Left ventricle myocardium inferior (tissue), 1 donor: Measurements from ENCODE around the gene DCAF6. TPM values are rescaled to one million over a fixed set of nuclear protein-coding genes. Genes with fewer than 3 reads are reported as not detected.

Source experiments
- DNase-seq: peaks from one replicate; pipeline ENCODE4 v3.0.0-alpha.2; 2020
- H3K27ac ChIP-seq: fragments of 200-600 bp; replicated peaks from 2 replicates; pipeline ENCODE4 v1.8.0; 2021
- H3K27me3 ChIP-seq: fragments of 200-600 bp; 2 replicates; pipeline ENCODE4 v1.8.0; 2021; ENCODE audit warnings: low read depth
- H3K36me3 ChIP-seq: fragments of 200-600 bp; 2 replicates; pipeline ENCODE4 v1.8.0; 2021
- H3K4me1 ChIP-seq: fragments of 200-600 bp; 2 replicates; pipeline ENCODE4 v1.8.0; 2021
- H3K4me3 ChIP-seq: fragments of 200-600 bp; 2 replicates; pipeline ENCODE4 v1.8.0; 2021; ENCODE audit warnings: mild to moderate bottlenecking, moderate library complexity
- H3K9me3 ChIP-seq: fragments of 200-600 bp; replicated peaks from 2 replicates; pipeline ENCODE4 v1.8.0; 2021
- CTCF ChIP-seq: fragments of 200-600 bp; IDR thresholded peaks from 2 replicates; pipeline ENCODE4 v1.8.0; 2021; ENCODE audit warnings: antibody characterized with exemption, mild to moderate bottlenecking, borderline replicate concordance
- intact Hi-C: fragments of 100-400 bp; cut with micrococcal nuclease; formaldehyde crosslinking; loops from one replicate; pipeline ENCODE4 v1.11.0; 2022
- total RNA-seq: library from RNA; stranded (reverse); fragmentation: NEBNext Ultra II Directional; extraction: Animal tissue kit (Norgen Biotek cat#: 25700); gene quantifications from one replicate; pipeline ENCODE4 v1.2.1, GENCODE V29; 2021
- donor health status: DM: no; HTN: yes; CAD: no; lungs with severe emphysema.

Gene DCAF6
- total RNA-seq, 1 donor from 2014 or later: 196 TPM

- no peak for TF ChIP-seq CTCF
- intact Hi-C loops: no loop called here
Observed at GRCh38 chr1:167997037-167997575, 60.6 kb downstream of the DCAF6 start.

GRCh38 chr1:167999877-168000276, 63.4 kb downstream of the DCAF6 start:
- Histone ChIP-seq H3K27ac (peak overlapping the region; percentile 33), H3K27me3 (no peaks in the 10 kb centered on the region), H3K9me3 (no peaks in the 10 kb centered on the region), H3K36me3 (peaks cover 22% of the 10 kb centered on the region), H3K4me3 (no peak overlapping the region), H3K4me1 (peaks cover 35% of the 10 kb centered on the region)
- no peak for TF ChIP-seq CTCF
- DNase-seq: no peak
- intact Hi-C loops: no loop called here

More at GRCh38 chr1:167997037-167997575, 60.6 kb downstream of the DCAF6 start:
- no peak overlapping the region for H3K4me3 ChIP-seq
- no peaks in the 10 kb centered on the region for H3K9me3 ChIP-seq
- no peak overlapping the region for H3K27ac ChIP-seq
- no peaks in the 10 kb centered on the region for H3K27me3 ChIP-seq
- peaks cover 37% of the 10 kb centered on the region for H3K4me1 ChIP-seq
- peaks cover 23% of the 10 kb centered on the region for H3K36me3 ChIP-seq
- DNase-seq: no peak

- H3K27me3 ChIP-seq: no peaks in the 10 kb centered on the region
- H3K4me3 ChIP-seq: no peak overlapping the region
- peak overlapping the region; percentile 33 for H3K27ac ChIP-seq
- peaks cover 27% of the 10 kb centered on the region for H3K36me3 ChIP-seq
- H3K9me3 ChIP-seq: no peaks in the 10 kb centered on the region
- intact Hi-C loops: no loop called here
- peaks cover 35% of the 10 kb centered on the region for H3K4me1 ChIP-seq
- DNase-seq: no peak
- TF ChIP-seq CTCF: no peak
Observed at GRCh38 chr1:168000656-168001055, 64.2 kb downstream of the DCAF6 start.

- intact Hi-C loops: no loop called here
- Histone ChIP-seq H3K36me3 (peaks cover 30% of the 10 kb centered on the region), H3K4me1 (peaks cover 32% of the 10 kb centered on the region), H3K4me3 (no peak overlapping the region), H3K9me3 (no peaks in the 10 kb centered on the region), H3K27me3 (no peaks in the 10 kb centered on the region), H3K27ac (no peak overlapping the region)
- no peak for DNase-seq
- no peak for TF ChIP-seq CTCF
Observed at GRCh38 chr1:168001213-168001612, 64.7 kb downstream of the DCAF6 start.

- peak overlapping the region; percentile 1 for H3K27ac ChIP-seq
- H3K4me1 ChIP-seq: peaks cover 22% of the 10 kb centered on the region
- TF ChIP-seq CTCF: no peak
- intact Hi-C loops: no loop called here
- no peak overlapping the region for H3K4me3 ChIP-seq
- no peaks in the 10 kb centered on the region for H3K27me3 ChIP-seq
- H3K36me3 ChIP-seq: peaks cover 44% of the 10 kb centered on the region
- no peaks in the 10 kb centered on the region for H3K9me3 ChIP-seq
- DNase-seq: no peak
Observed at GRCh38 chr1:168004531-168004930, 68.0 kb downstream of the DCAF6 start.

- TF ChIP-seq CTCF: no peak
- H3K9me3 ChIP-seq: no peaks in the 10 kb centered on the region
- peaks cover 44% of the 10 kb centered on the region for H3K36me3 ChIP-seq
- H3K4me3 ChIP-seq: no peak overlapping the region
- intact Hi-C loops: no loop called here
- H3K27ac ChIP-seq: peak overlapping the region; percentile 1
- DNase-seq: no peak
- H3K27me3 ChIP-seq: no peaks in the 10 kb centered on the region
- H3K4me1 ChIP-seq: peaks cover 17% of the 10 kb centered on the region
Observed at GRCh38 chr1:168005529-168005928, 69.0 kb downstream of the DCAF6 start.
